MG63 (cell line): Measurements from ENCODE around the gene ZBTB34. TPM values are rescaled to one million over a fixed set of nuclear protein-coding genes. Genes with fewer than 3 reads are reported as not detected.

Experiments used
- DNase-seq: peaks from one replicate; pipeline ENCODE4 v3.0.0-alpha.2; 2020
- H3K27me3 ChIP-seq: fragments of 250-450 bp; sonication (Bioruptor Pico); 2 replicates; pipeline ENCODE4 v1.5.1; 2020; ENCODE audit warnings: mild to moderate bottlenecking, moderate library complexity
- H3K36me3 ChIP-seq: fragments of 250-450 bp; sonication (Bioruptor Pico); 2 replicates; pipeline ENCODE4 v1.5.1; 2020; ENCODE audit warnings: mild to moderate bottlenecking, moderate library complexity
- H3K4me3 ChIP-seq: fragments of 250-450 bp; sonication (Bioruptor Pico); 2 replicates; pipeline ENCODE4 v1.5.1; 2020; ENCODE audit warnings: mild to moderate bottlenecking, moderate library complexity
- H3K9me3 ChIP-seq: fragments of 250-450 bp; sonication (Bioruptor Pico); 2 replicates; pipeline ENCODE4 v1.5.1; 2020; ENCODE audit warnings: mild to moderate bottlenecking, moderate library complexity
- total RNA-seq: library from RNA; depleted of rRNA; stranded (reverse); fragments of >200 nt; shearing (Covaris generic); gene quantifications from 2 replicates; pipeline ENCODE4 v1.2.3, GENCODE V29; 2014; ENCODE audit warnings: low replicate concordance; rRNA removed

ZBTB34 gene
- total RNA-seq, 1 experiment from 2014 or later, result 2.5 TPM

DNA sequence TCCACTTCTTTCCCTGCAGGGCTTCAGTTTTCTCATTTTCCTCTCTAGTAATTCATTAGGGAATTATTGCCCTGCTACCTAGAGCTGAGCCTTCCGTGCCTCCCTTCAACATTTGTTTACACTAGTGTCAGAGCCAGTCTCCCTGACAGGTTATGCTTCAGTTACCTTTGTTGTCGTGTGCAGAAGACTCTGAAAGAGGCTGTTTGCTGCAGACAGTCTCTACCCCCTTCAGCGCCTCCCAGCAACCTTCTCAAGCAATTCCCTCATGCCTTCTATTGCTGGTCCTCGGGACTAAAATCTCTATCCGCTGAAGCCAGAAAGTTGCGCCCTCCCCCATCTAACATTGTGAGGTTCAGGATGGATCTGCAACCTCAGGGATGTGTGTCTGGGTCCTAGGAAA, 67.0 kb downstream of the ZBTB34 start:
- no peaks in the 10 kb centered on the region for H3K36me3 ChIP-seq
- no peak overlapping the region for H3K4me3 ChIP-seq
- DNase-seq, result no peak
- H3K9me3 ChIP-seq, result no peaks in the 10 kb centered on the region
- no peaks in the 10 kb centered on the region for H3K27me3 ChIP-seq

DNA sequence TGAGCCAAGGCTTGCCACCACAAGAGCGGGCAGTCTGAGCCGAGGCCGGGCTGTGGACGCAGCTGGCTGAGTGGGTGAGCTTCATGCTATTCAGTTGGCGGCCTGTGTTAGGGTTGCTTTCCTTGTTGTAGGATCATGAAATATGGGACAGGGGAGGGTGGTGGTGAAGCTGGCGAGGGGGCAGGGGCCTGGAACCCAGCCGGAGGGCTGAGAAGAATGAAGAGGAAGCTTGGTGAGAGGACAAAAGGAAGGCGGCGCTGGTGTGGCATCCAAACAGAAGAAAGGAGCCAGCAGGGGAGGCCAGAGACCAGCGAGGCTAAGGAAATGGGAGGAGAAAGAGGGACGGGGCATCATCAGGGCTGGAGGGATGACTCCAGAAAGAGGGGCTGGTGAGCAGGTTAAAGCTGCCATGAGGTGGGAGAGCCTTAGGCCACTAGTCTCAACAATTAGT, 72.5 kb downstream of the ZBTB34 start:
- Histone ChIP-seq H3K9me3 (no peaks in the 10 kb centered on the region), H3K36me3 (no peaks in the 10 kb centered on the region), H3K27me3 (no peaks in the 10 kb centered on the region), H3K4me3 (no peak overlapping the region)
- no peak for DNase-seq

DNA sequence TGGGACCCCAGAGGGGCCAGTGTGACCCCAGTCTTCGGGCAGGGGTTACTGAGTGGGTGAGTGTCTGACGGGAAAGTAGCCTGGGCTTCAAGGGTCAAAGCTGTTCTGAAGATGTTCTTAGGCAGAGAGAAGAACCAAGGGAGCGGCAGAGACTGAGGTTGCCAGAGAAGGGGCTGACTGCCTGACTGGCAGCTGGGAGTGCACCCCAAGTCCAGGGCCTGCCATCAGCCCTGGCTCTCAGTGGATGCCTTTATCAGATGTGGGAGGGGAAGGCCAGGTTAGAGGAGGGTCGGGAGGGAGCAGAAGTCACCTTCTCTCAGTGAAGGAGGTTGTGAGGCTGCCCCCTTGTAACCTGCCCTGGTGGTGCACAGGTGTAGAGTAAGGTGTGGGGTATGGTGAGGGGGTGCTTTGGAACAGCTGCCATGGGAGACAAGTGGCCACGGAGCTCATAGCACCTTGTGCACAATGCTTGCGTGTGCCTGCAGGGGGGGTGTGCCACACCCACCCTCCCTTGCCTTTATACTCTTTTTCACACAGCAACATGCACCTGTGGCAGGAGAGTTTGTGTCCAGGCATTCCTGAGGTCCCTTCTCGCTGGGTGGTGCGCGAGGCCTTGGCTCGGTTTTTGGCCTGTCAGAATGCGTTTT, 73.0 kb downstream of the ZBTB34 start:
- no peaks in the 10 kb centered on the region for H3K27me3 ChIP-seq

DNA sequence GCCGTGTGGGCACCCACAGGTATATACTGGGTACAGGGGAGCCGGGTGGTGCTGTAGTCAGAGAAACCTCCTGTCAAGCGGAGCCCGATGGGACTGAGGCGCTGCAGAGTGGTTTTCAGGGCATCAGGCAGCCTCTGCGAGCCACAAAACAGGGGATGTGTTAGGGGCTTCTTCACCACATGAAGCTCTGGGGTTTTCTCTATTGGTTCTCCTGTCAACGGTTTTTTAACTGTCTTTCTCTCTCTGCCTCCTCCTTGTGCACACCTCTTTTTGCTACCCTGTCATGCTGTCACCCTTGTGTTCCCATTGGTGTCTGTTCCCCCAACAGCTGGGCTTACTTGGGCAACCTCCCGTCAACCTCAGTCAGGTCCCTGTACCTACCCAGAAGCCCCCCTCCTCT, 74.0 kb downstream of the ZBTB34 start:
- no peak overlapping the region for H3K4me3 ChIP-seq
- no peaks in the 10 kb centered on the region for H3K27me3 ChIP-seq
- no peaks in the 10 kb centered on the region for H3K36me3 ChIP-seq
- no peaks in the 10 kb centered on the region for H3K9me3 ChIP-seq
- DNase-seq, result no peak

More for the DNA sequence above, 73.0 kb downstream of the ZBTB34 start:
- no peak for DNase-seq
- H3K36me3 ChIP-seq, result no peaks in the 10 kb centered on the region
- H3K9me3 ChIP-seq, result no peaks in the 10 kb centered on the region
- no peak overlapping the region for H3K4me3 ChIP-seq

Other genes starting within 250 kb of the ZBTB34 start
- 0.69 and 1.6 TPM in 2 replicates for gene LMX1B, start 246.7 kb upstream of the ZBTB34 start, total RNA-seq
- gene ZBTB43, start 55.6 kb upstream of the ZBTB34 start, total RNA-seq, result 3.2 and 3.8 TPM in 2 replicates
- gene RALGPS1, start 54.1 kb downstream of the ZBTB34 start, total RNA-seq, result 0.03 and 0.37 TPM in 2 replicates